Esophagus muscularis mucosa (tissue), 4 donors: Measurements from ENCODE around the gene HDAC4. TPM values are rescaled to one million over a fixed set of nuclear protein-coding genes. Genes with fewer than 3 reads are reported as not detected.

Experiments
- DNase-seq: peaks from one replicate; pipeline ENCODE4 v3.0.0-alpha.2; 2017; ENCODE audit errors: extremely low spot score
- H3K27ac ChIP-seq, 4 donors: fragments of 200-600 bp; sonication (generic); replicated peaks in 1 of 4; 1 replicate in 3 of 4; 2 replicates in 1 of 4; pipeline ENCODE4 v1.5.1; 2016 to 2019; ENCODE audit warnings: mild to moderate bottlenecking in 1 of 4
- H3K27me3 ChIP-seq, 4 donors: fragments of 200-600 bp; sonication (generic); one replicate each; pipeline versions ENCODE4 v1.5.1 to v1.6.0; 2016 to 2019
- H3K36me3 ChIP-seq, 4 donors: fragments of 200-600 bp; sonication (generic); one replicate each; pipeline ENCODE4 v1.5.1; 2016 to 2019
- H3K4me1 ChIP-seq, 4 donors: fragments of 200-600 bp; sonication (generic); one replicate each; pipeline ENCODE4 v1.5.1; 2016 to 2019
- H3K4me3 ChIP-seq, 4 donors: fragments of 200-600 bp; sonication (generic); 1 replicate in 2 of 4; 2 replicates in 2 of 4; pipeline ENCODE4 v1.5.1; 2016 to 2019; ENCODE audit warnings: mild to moderate bottlenecking in 4 of 4, moderate library complexity in 1 of 4
- H3K9me3 ChIP-seq, 4 donors: fragments of 200-600 bp; sonication (generic); 1 replicate in 3 of 4; 2 replicates in 1 of 4; pipeline ENCODE4 v1.5.1; 2016 to 2019
- CTCF ChIP-seq, 3 experiments: fragments of 200-600 bp in 2 of 3; fragments of 450-650 bp in 1 of 3; sonication (generic) in 2 of 3; IDR thresholded peaks; one replicate each; pipeline ENCODE4 v1.5.1; 2017 to 2019; ENCODE audit warnings: antibody characterized with exemption in 3 of 3, mild to moderate bottlenecking in 2 of 3, moderate library complexity in 1 of 3
- EP300 ChIP-seq: sonication (generic); formaldehyde crosslinking; IDR thresholded peaks from one replicate; pipeline ENCODE4 v1.6.1; 2017; ENCODE audit warnings: antibody characterized with exemption
- POLR2A ChIP-seq: fragments of 450-650 bp; IDR thresholded peaks from one replicate; pipeline ENCODE4 v1.6.1; 2017; ENCODE audit warnings: antibody characterized with exemption, moderate library complexity, mild to moderate bottlenecking, low read depth
- POLR2AphosphoS5 ChIP-seq, 2 donors: sonication (generic); formaldehyde crosslinking; IDR thresholded peaks; one replicate each; pipeline ENCODE4 v1.6.1; 2017; ENCODE audit warnings: antibody characterized with exemption in 2 of 2
- WGBS: methylation state at CpG from one replicate; pipeline ENCODE4 v1.1.5; 2018; 5-methylcytosine and 5-hydroxymethylcytosine counted together
- intact Hi-C: fragments of 100-400 bp; cut with DNase I; formaldehyde crosslinking; loops from one replicate; pipeline ENCODE4 v1.15.1; 2023
- total RNA-seq, 4 donors: library from RNA; depleted of rRNA; stranded (reverse); fragments of >200 nt; gene quantifications; one replicate each; pipeline versions ENCODE4 v1.1.0 to v1.2.1, GENCODE V29; 2016

HDAC4 gene
- total RNA-seq, 4 donors from 2014 or later: 59.4 to 119 (median 76.1) TPM

GRCh38 chr2:239095460-239096081 lies 305.2 kb downstream of the HDAC4 start:
- Histone ChIP-seq H3K9me3 (no peaks in the 10 kb centered on the region), H3K27ac (no peak overlapping the region)

GRCh38 chr2:239094867-239095266 lies 306.0 kb downstream of the HDAC4 start:
- H3K27ac ChIP-seq: no peak overlapping the region
- 86% methylated on average over 17 of the region's 17 CpGs for WGBS

More at GRCh38 chr2:239095460-239096081, 305.2 kb downstream of the HDAC4 start:
- no peak for DNase-seq
- WGBS: 85% methylated on average over 11 of the region's 20 CpGs
- TF ChIP-seq CTCF (IDR thresholded peaks at IDR 0.05): no peak
- TF ChIP-seq POLR2AphosphoS5 (IDR thresholded peaks at IDR 0.05): no peak
- TF ChIP-seq POLR2A: no peak
- no peak for TF ChIP-seq EP300
- peaks cover 36 to 94% (median 86%) of the 10 kb centered on the region in 4 donors for H3K36me3 ChIP-seq
- no peak overlapping the region for H3K4me3 ChIP-seq
- no peaks in the 10 kb centered on the region for H3K27me3 ChIP-seq
- intact Hi-C loops: no loop called here
- no peaks in the 10 kb centered on the region for H3K4me1 ChIP-seq

GRCh38 chr2:239093952-239094351 lies 306.9 kb downstream of the HDAC4 start:
- intact Hi-C loops: no loop called here
- H3K27ac ChIP-seq: no peak overlapping the region
- H3K4me1 ChIP-seq: no peaks in the 10 kb centered on the region
- H3K27me3 ChIP-seq: no peaks in the 10 kb centered on the region
- no peaks in the 10 kb centered on the region for H3K9me3 ChIP-seq
- WGBS: 81% methylated on average over 16 of the region's 17 CpGs
- peaks cover 24 to 91% (median 79%) of the 10 kb centered on the region in 4 donors for H3K36me3 ChIP-seq
- DNase-seq: no peak
- H3K4me3 ChIP-seq: no peak overlapping the region
- no peak for TF ChIP-seq EP300
- no peak for TF ChIP-seq POLR2AphosphoS5 (IDR thresholded peaks at IDR 0.05)
- TF ChIP-seq POLR2A: no peak

More at GRCh38 chr2:239094867-239095266, 306.0 kb downstream of the HDAC4 start:
- Histone ChIP-seq H3K27me3 (no peaks in the 10 kb centered on the region), H3K36me3 (peaks cover 32 to 91% (median 82%) of the 10 kb centered on the region in 4 donors), H3K9me3 (no peaks in the 10 kb centered on the region), H3K4me1 (no peaks in the 10 kb centered on the region), H3K4me3 (no peak overlapping the region)
- no peak for TF ChIP-seq POLR2AphosphoS5 (IDR thresholded peaks at IDR 0.05)
- TF ChIP-seq CTCF (IDR thresholded peaks at IDR 0.05): no peak
- no peak for TF ChIP-seq EP300
- TF ChIP-seq POLR2A: no peak
- intact Hi-C loops: no loop called here
- no peak for DNase-seq

- Histone ChIP-seq H3K4me3 (no peak overlapping the region), H3K36me3 (peaks cover 26 to 91% (median 78%) of the 10 kb centered on the region in 4 donors), H3K27me3 (no peaks in the 10 kb centered on the region), H3K4me1 (no peaks in the 10 kb centered on the region), H3K27ac (no peak overlapping the region), H3K9me3 (no peaks in the 10 kb centered on the region)
- TF ChIP-seq EP300 (no peak), POLR2A (no peak), POLR2AphosphoS5 (IDR thresholded peaks at IDR 0.05) (no peak), CTCF (IDR thresholded peaks at IDR 0.05) (no peak)
- 80% methylated on average over 7 of the region's 7 CpGs for WGBS
- DNase-seq: no peak
- intact Hi-C loops: no loop called here
Observed at GRCh38 chr2:239093542-239093941, 307.3 kb downstream of the HDAC4 start.

- H3K27me3 ChIP-seq: no peaks in the 10 kb centered on the region
- H3K36me3 ChIP-seq: peaks cover 34 to 91% (median 79%) of the 10 kb centered on the region in 4 donors
- intact Hi-C loops: no loop called here
- TF ChIP-seq POLR2AphosphoS5 (IDR thresholded peaks at IDR 0.05) (no peak), POLR2A (no peak), EP300 (no peak), CTCF (IDR thresholded peaks at IDR 0.05) (no peak)
- 88% methylated on average over 27 of the region's 27 CpGs for WGBS
- no peak overlapping the region for H3K4me3 ChIP-seq
- H3K9me3 ChIP-seq: no peaks in the 10 kb centered on the region
- H3K4me1 ChIP-seq: no peaks in the 10 kb centered on the region
- H3K27ac ChIP-seq: no peak overlapping the region
- DNase-seq: no peak
Observed at GRCh38 chr2:239092571-239093294, 308.1 kb downstream of the HDAC4 start.
